MM.1S (cell line): ENCODE measurements around the gene SHKBP1.

ENCODE experiments used
- EZH2 ChIP-seq: fragments of 300-600 bp; sonication (generic); optimal IDR thresholded peaks from 2 replicates; pipeline ENCODE3; 2017; ENCODE audit warnings: low read depth, mild to moderate bottlenecking, antibody characterized with exemption, low read length, mixed read lengths
- EZH2phosphoT487 ChIP-seq: fragments of 300-600 bp; sonication (generic); IDR thresholded peaks from 2 replicates; pipeline ENCODE4 v1.6.1; 2018; ENCODE audit warnings: antibody characterized with exemption, low read length
- TF ChIP-seq, protein P1 (sequence below): fragments of 300-600 bp; sonication (generic); IDR thresholded peaks from 2 replicates; pipeline ENCODE4 v1.5.1; 2016; ENCODE audit warnings: antibody characterized with exemption, low read length, mixed read lengths

DNA sequence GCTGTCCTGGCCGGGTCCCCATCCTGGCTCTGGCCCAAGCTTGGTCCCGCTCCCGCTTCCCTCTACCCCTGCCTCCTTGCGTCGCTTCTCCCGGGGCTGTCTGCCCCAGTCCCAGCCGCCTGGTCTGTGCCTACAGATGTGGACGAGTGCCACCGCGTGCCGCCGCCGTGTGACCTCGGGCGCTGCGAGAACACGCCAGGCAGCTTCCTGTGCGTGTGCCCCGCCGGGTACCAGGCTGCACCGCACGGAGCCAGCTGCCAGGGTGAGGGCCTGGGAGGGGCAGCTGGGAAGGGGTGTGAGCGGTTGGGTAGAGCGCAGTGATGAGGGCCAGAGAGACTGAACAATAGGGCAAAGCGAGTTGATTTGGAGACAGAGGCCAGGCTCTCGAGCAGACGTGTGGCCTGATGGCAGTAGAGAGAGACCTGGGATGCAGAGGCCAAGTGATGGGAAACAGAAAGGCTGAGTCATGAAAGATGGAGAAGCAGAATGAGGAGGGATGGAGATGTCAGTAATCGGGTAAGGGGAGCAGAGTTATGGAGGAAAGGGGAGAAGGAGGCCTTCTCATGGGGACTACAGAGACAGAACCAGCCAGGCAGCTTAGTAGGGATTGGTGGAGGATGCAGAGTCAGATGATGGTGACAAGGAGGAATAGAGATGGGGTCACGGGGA is 33.9 kb downstream of the SHKBP1 start:
- TF ChIP-seq, protein P1, sequence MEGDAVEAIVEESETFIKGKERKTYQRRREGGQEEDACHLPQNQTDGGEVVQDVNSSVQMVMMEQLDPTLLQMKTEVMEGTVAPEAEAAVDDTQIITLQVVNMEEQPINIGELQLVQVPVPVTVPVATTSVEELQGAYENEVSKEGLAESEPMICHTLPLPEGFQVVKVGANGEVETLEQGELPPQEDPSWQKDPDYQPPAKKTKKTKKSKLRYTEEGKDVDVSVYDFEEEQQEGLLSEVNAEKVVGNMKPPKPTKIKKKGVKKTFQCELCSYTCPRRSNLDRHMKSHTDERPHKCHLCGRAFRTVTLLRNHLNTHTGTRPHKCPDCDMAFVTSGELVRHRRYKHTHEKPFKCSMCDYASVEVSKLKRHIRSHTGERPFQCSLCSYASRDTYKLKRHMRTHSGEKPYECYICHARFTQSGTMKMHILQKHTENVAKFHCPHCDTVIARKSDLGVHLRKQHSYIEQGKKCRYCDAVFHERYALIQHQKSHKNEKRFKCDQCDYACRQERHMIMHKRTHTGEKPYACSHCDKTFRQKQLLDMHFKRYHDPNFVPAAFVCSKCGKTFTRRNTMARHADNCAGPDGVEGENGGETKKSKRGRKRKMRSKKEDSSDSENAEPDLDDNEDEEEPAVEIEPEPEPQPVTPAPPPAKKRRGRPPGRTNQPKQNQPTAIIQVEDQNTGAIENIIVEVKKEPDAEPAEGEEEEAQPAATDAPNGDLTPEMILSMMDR, result no peak
- TF ChIP-seq EZH2 (no peak), EZH2phosphoT487 (no peak)
